Neural cell (in vitro differentiated cells): ENCODE data around the gene KCNA2. TPM values are rescaled to one million over a fixed set of nuclear protein-coding genes. Genes with fewer than 3 reads are reported as not detected.

Experiments
- H2AFZ ChIP-seq: fragments of 200-600, 300-800 bp; sonication (generic), shearing (Covaris generic); 2 replicates; pipeline ENCODE4 v1.6.0; 2014; ENCODE audit warnings: low read depth, mild to moderate bottlenecking, antibody characterized with exemption, low read length, moderate library complexity
- H3F3A ChIP-seq: fragments of 200-600 bp; shearing (Covaris generic); 2 replicates; pipeline ENCODE4 v1.6.1; 2016; ENCODE audit warnings: mild to moderate bottlenecking, moderate library complexity, mixed read lengths, antibody characterized with exemption, low read length; ENCODE audit not compliant: insufficient read depth, poor library complexity, severe bottlenecking
- H3K27ac ChIP-seq: fragments of 200-600, 300-800 bp; sonication (generic), shearing (Covaris generic); 2 replicates; pipeline ENCODE4 v1.5.1; 2014; ENCODE audit warnings: mild to moderate bottlenecking, low read length, moderate library complexity
- H3K27me3 ChIP-seq: fragments of 300-800, 200-600 bp; sonication (generic), shearing (Covaris generic); 2 replicates; pipeline ENCODE4 v1.6.0; 2014; ENCODE audit warnings: mild to moderate bottlenecking, low read depth, low read length, moderate library complexity; ENCODE audit not compliant: insufficient read depth
- H3K36me3 ChIP-seq: fragments of 300-800, 200-600 bp; sonication (generic), shearing (Covaris generic); 2 replicates; pipeline ENCODE4 v1.5.1; 2014; ENCODE audit warnings: mild to moderate bottlenecking, antibody characterized with exemption, low read length, moderate library complexity; ENCODE audit not compliant: insufficient read depth
- H3K4me2 ChIP-seq: fragments of 300-800, 200-600 bp; sonication (generic), shearing (Covaris generic); 2 replicates; pipeline ENCODE4 v1.6.0; 2014; ENCODE audit warnings: mild to moderate bottlenecking, low read length
- H3K4me3 ChIP-seq: fragments of 300-800, 200-600 bp; sonication (generic), shearing (Covaris generic); 2 replicates; pipeline ENCODE4 v1.5.1; 2014; ENCODE audit warnings: mild to moderate bottlenecking, low read length, moderate library complexity
- H3K79me2 ChIP-seq: fragments of 200-600 bp; shearing (Covaris generic); replicated peaks from 2 replicates; pipeline ENCODE4 v1.6.0; 2014; ENCODE audit warnings: mild to moderate bottlenecking, low read length, moderate library complexity; ENCODE audit not compliant: insufficient read depth
- H3K9ac ChIP-seq: fragments of 300-800, 200-600 bp; sonication (generic), shearing (Covaris generic); 2 replicates; pipeline ENCODE4 v1.6.1; 2016; ENCODE audit warnings: mild to moderate bottlenecking, low read length, mixed read lengths
- H3K9me2 ChIP-seq: fragments of 200-600 bp; shearing (Covaris generic); 2 replicates; pipeline ENCODE4 v1.6.1; 2016; ENCODE audit warnings: mild to moderate bottlenecking, low read length, mixed read lengths; ENCODE audit not compliant: insufficient read depth
- H3K9me3 ChIP-seq: fragments of 200-600, 300-800 bp; sonication (generic), shearing (Covaris generic); 2 replicates; pipeline ENCODE4 v1.6.1; 2016; ENCODE audit warnings: mild to moderate bottlenecking, mixed run types, low read length, moderate library complexity, mixed read lengths
- H4K20me1 ChIP-seq: fragments of 200-600 bp; shearing (Covaris generic); 2 replicates; pipeline ENCODE4 v1.6.1; 2016; ENCODE audit warnings: mild to moderate bottlenecking, mixed run types; ENCODE audit not compliant: insufficient read depth
- EP300 ChIP-seq: fragments of 450-650 bp; conservative IDR thresholded peaks from 2 replicates; pipeline ENCODE4 v1.6.1; 2014; ENCODE audit warnings: antibody characterized with exemption, mild to moderate bottlenecking, moderate library complexity; ENCODE audit not compliant: poor library complexity, severe bottlenecking
- EZH2 ChIP-seq: fragments of 200-600, 300-800 bp; shearing (Covaris generic), sonication (generic); IDR thresholded peaks from 2 replicates; pipeline ENCODE4 v1.6.1; 2014; ENCODE audit warnings: antibody characterized with exemption, low read length, borderline replicate concordance, mild to moderate bottlenecking; ENCODE audit not compliant: insufficient read depth, poor library complexity, severe bottlenecking
- MXI1 ChIP-seq: fragments of 450-650 bp; conservative IDR thresholded peaks from 2 replicates; pipeline ENCODE4 v1.6.1; 2014; ENCODE audit warnings: antibody characterized with exemption, mild to moderate bottlenecking; ENCODE audit not compliant: poor library complexity, severe bottlenecking
- POLR2AphosphoS5 ChIP-seq: IDR thresholded peaks from 2 replicates; pipeline ENCODE4 v1.6.1; 2012
- RAD21 ChIP-seq: fragments of 450-650 bp; conservative IDR thresholded peaks from 2 replicates; pipeline ENCODE4 v1.6.1; 2014; ENCODE audit warnings: antibody characterized with exemption, mild to moderate bottlenecking, moderate library complexity
- SMC3 ChIP-seq: fragments of 450-650 bp; conservative IDR thresholded peaks from 2 replicates; pipeline ENCODE4 v1.6.1; 2014; ENCODE audit warnings: antibody characterized with exemption, mild to moderate bottlenecking, moderate library complexity; ENCODE audit not compliant: poor library complexity
- TAF1 ChIP-seq: IDR thresholded peaks from 2 replicates; pipeline ENCODE4 v1.6.1; 2012; ENCODE audit warnings: low read depth
- polyA plus RNA-seq: library from polyadenylated mRNA; depleted of rRNA; stranded (reverse); fragments of >200 nt; gene quantifications from 2 replicates; pipeline ENCODE4 v1.2.3, GENCODE V29; 2014
- TF ChIP-seq, protein P1 (sequence below): IDR thresholded peaks from 2 replicates; pipeline ENCODE4 v1.6.1; 2012; ENCODE audit warnings: borderline replicate concordance
- TF ChIP-seq, protein P2 (sequence below): fragments of 450-650 bp; IDR thresholded peaks from 2 replicates; pipeline ENCODE4 v1.5.1; 2014; ENCODE audit warnings: antibody characterized with exemption, mild to moderate bottlenecking, moderate library complexity; ENCODE audit not compliant: poor library complexity, severe bottlenecking

The KCNA2 gene
- polyA plus RNA-seq, 1 donor from 2014 or later, result 3.4 TPM

DNA sequence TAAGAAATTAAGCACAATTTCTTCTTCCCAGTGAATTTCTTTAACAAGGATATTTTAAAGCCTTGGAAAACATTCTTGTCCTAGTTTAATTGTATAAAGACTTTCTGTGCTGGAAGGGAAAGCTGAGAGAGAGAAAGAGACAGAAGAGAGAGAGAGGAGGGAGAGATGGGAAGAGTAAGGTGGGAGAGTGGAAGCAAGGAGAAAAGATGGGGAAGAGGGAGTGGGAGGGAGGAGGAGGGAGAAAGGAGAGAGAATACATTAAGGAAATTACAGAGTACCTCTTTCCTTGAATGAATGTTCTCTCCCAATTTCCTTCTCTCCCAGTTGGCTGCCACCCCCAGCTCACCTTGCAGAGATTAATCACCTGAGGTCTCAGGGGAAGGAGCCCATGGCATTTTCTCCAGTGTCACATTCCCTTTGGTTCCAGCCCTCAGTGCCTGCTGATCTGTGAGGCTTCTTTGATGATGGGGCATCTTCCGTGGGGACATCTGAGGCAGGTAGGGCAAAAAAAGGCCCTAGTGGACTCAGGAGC, 54.8 kb downstream of the KCNA2 start:
- Histone ChIP-seq H3F3A (no peaks in the 10 kb centered on the region), H3K4me2 (no peak overlapping the region), H3K9ac (no peak overlapping the region), H2AFZ (no peak overlapping the region), H3K36me3 (no peaks in the 10 kb centered on the region), H3K9me3 (no peaks in the 10 kb centered on the region), H3K9me2 (no peaks in the 10 kb centered on the region), H3K79me2 (no peaks in the 10 kb centered on the region), H3K27me3 (peaks cover 23% of the 10 kb centered on the region), H3K4me3 (no peak overlapping the region), H3K27ac (no peak overlapping the region), H4K20me1 (no peaks in the 10 kb centered on the region)
- TF ChIP-seq, protein P1, sequence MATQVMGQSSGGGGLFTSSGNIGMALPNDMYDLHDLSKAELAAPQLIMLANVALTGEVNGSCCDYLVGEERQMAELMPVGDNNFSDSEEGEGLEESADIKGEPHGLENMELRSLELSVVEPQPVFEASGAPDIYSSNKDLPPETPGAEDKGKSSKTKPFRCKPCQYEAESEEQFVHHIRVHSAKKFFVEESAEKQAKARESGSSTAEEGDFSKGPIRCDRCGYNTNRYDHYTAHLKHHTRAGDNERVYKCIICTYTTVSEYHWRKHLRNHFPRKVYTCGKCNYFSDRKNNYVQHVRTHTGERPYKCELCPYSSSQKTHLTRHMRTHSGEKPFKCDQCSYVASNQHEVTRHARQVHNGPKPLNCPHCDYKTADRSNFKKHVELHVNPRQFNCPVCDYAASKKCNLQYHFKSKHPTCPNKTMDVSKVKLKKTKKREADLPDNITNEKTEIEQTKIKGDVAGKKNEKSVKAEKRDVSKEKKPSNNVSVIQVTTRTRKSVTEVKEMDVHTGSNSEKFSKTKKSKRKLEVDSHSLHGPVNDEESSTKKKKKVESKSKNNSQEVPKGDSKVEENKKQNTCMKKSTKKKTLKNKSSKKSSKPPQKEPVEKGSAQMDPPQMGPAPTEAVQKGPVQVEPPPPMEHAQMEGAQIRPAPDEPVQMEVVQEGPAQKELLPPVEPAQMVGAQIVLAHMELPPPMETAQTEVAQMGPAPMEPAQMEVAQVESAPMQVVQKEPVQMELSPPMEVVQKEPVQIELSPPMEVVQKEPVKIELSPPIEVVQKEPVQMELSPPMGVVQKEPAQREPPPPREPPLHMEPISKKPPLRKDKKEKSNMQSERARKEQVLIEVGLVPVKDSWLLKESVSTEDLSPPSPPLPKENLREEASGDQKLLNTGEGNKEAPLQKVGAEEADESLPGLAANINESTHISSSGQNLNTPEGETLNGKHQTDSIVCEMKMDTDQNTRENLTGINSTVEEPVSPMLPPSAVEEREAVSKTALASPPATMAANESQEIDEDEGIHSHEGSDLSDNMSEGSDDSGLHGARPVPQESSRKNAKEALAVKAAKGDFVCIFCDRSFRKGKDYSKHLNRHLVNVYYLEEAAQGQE, result no peak
- TF ChIP-seq POLR2AphosphoS5, result no peak
- no peak for TF ChIP-seq MXI1
- no peak for TF ChIP-seq EZH2
- no peak for TF ChIP-seq SMC3
- no peak for TF ChIP-seq TAF1
- TF ChIP-seq, protein P2, sequence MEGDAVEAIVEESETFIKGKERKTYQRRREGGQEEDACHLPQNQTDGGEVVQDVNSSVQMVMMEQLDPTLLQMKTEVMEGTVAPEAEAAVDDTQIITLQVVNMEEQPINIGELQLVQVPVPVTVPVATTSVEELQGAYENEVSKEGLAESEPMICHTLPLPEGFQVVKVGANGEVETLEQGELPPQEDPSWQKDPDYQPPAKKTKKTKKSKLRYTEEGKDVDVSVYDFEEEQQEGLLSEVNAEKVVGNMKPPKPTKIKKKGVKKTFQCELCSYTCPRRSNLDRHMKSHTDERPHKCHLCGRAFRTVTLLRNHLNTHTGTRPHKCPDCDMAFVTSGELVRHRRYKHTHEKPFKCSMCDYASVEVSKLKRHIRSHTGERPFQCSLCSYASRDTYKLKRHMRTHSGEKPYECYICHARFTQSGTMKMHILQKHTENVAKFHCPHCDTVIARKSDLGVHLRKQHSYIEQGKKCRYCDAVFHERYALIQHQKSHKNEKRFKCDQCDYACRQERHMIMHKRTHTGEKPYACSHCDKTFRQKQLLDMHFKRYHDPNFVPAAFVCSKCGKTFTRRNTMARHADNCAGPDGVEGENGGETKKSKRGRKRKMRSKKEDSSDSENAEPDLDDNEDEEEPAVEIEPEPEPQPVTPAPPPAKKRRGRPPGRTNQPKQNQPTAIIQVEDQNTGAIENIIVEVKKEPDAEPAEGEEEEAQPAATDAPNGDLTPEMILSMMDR, result no peak
- TF ChIP-seq EP300, result no peak
- TF ChIP-seq RAD21, result no peak

DNA sequence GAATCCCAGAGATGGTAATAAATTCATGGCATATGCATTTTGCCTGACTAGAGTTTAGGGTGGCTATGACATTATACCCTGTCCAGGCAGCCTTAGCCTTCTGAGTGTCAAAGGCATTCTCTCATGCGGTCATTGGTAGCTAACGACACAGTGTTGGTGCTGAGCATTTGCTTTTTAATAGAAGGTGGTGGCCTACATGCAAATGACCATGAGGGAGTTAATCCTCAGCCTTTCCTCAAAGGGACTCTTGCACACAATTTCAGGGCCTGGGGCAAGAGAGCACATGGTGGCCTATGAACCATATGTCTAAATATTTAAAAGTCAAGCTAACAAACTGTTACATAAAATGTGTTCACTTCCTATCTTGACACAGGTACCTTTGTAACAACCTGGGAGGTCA, 56.3 kb downstream of the KCNA2 start:
- TF ChIP-seq EZH2, result no peak
- TF ChIP-seq POLR2AphosphoS5, result no peak
- no peak for TF ChIP-seq MXI1
- TF ChIP-seq, protein P2, result no peak
- TF ChIP-seq SMC3, result no peak
- TF ChIP-seq, protein P1, result no peak
- no peak overlapping the region for H3K4me3 ChIP-seq
- no peaks in the 10 kb centered on the region for H4K20me1 ChIP-seq
- no peak overlapping the region for H2AFZ ChIP-seq
- no peaks in the 10 kb centered on the region for H3K9me2 ChIP-seq
- H3K4me2 ChIP-seq, result no peak overlapping the region
- no peak overlapping the region for H3K27ac ChIP-seq
- H3F3A ChIP-seq, result no peaks in the 10 kb centered on the region
- H3K9ac ChIP-seq, result no peak overlapping the region
- no peaks in the 10 kb centered on the region for H3K36me3 ChIP-seq
- H3K9me3 ChIP-seq, result no peaks in the 10 kb centered on the region
- peaks cover 8% of the 10 kb centered on the region for H3K27me3 ChIP-seq
- no peaks in the 10 kb centered on the region for H3K79me2 ChIP-seq
